GM12878 (cell line): ENCODE measurements around the gene ACAT2. TPM values are rescaled to one million over a fixed set of nuclear protein-coding genes. Genes with fewer than 3 reads are reported as not detected.

Experiments
- ATAC-seq: fragments of 200-7000 bp; cut with Tn5 transposase; 3 replicates; pipeline ENCODE4 v1.9.1; 2020; ENCODE audit warnings: mild to moderate bottlenecking, moderate library complexity
- BruUV-seq: library from RNA; stranded (reverse); fragments of 400-500 nt; replicated peaks from 2 replicates; lab custom pipeline; 2021; lab: Mats Ljungman, UMichigan
- CTCF ChIA-PET: fragments of 300-600 bp; sonication (Branson Sonifier 250); formaldehyde crosslinking; extraction: SDS; loops from one replicate; lab custom pipeline; 2021; ENCODE audit warnings: inconsistent platforms; lab: Yijun Ruan, JAX
- POLR2A ChIA-PET: fragments of 350-600 bp; formaldehyde crosslinking; extraction: SDS; loops from one replicate; lab custom pipeline; 2021; ENCODE audit warnings: inconsistent platforms; lab: Charles Lee
- RAD21 ChIA-PET: fragments of 300-600 bp; sonication (Branson Sonifier 250); formaldehyde crosslinking; loops from one replicate; lab custom pipeline; 2023; ENCODE audit warnings: antibody characterized with exemption; ENCODE audit not compliant: unreplicated experiment; lab: Charles Lee
- SMC1A ChIA-PET: fragments of 300-600 bp; sonication (Branson Sonifier 250); formaldehyde crosslinking; loops from one replicate; lab custom pipeline; 2023; ENCODE audit not compliant: unreplicated experiment, uncharacterized antibody; lab: Charles Lee
- DNase-seq: peaks from one replicate; pipeline ENCODE4 v3.0.0-alpha.2; 2011; ENCODE audit warnings: low read depth, low spot score
- FAIRE-seq: peaks from 3 replicates; lab custom pipeline; 2011; peaks lifted over from hg19 to GRCh38; lab: Jason Lieb, UNC
- H2AFZ ChIP-seq: 2 replicates; pipeline ENCODE4 v1.6.0; 2011; ENCODE audit warnings: low read depth, low read length, control low read depth; ENCODE audit not compliant: control insufficient read depth
- H3K27ac ChIP-seq: 2 replicates; pipeline ENCODE4 v1.5.1; 2011; ENCODE audit warnings: control low read depth; ENCODE audit not compliant: control insufficient read depth, insufficient read depth
- H3K27me3 ChIP-seq, 2 experiments: replicated peaks in 1 of 2; 2 replicates each; pipeline versions ENCODE4 v1.6.0 to v1.6.1; 2011; ENCODE audit warnings: low read length in 1 of 2; ENCODE audit not compliant: control insufficient read depth in 2 of 2, insufficient read depth in 2 of 2
- H3K36me3 ChIP-seq, 2 experiments: 2 replicates each; pipeline ENCODE4 v1.5.1; 2011; ENCODE audit warnings: low read length in 1 of 2; ENCODE audit not compliant: control insufficient read depth in 2 of 2, insufficient read depth in 2 of 2
- H3K4me1 ChIP-seq: 2 replicates; pipeline ENCODE4 v1.6.1; 2011; ENCODE audit warnings: mild to moderate bottlenecking, low read length, moderate library complexity, mixed read lengths; ENCODE audit not compliant: control insufficient read depth, insufficient read depth
- H3K4me2 ChIP-seq: 2 replicates; pipeline ENCODE4 v1.6.0; 2011; ENCODE audit warnings: control low read depth; ENCODE audit not compliant: control insufficient read depth, insufficient read depth
- H3K4me3 ChIP-seq: fragments of 200-600 bp; sonication (generic); 2 replicates; pipeline ENCODE4 v1.5.1; 2016
- H3K79me2 ChIP-seq: 2 replicates; pipeline ENCODE4 v1.6.0; 2011; ENCODE audit warnings: low read length; ENCODE audit not compliant: control insufficient read depth, insufficient read depth
- H3K9ac ChIP-seq: 2 replicates; pipeline ENCODE4 v1.8.0; 2011; ENCODE audit warnings: low read length, control low read depth, mixed read lengths; ENCODE audit not compliant: control insufficient read depth, insufficient read depth
- H3K9me3 ChIP-seq: replicated peaks from 3 replicates; pipeline ENCODE4 v1.5.1; 2011; ENCODE audit warnings: mild to moderate bottlenecking, low read length; ENCODE audit not compliant: control insufficient read depth, insufficient read depth
- H4K20me1 ChIP-seq: 2 replicates; pipeline ENCODE4 v1.6.0; 2011; ENCODE audit not compliant: control insufficient read depth, insufficient read depth
- CHD1 ChIP-seq: IDR thresholded peaks from 2 replicates; pipeline ENCODE4 v1.6.1; 2012; ENCODE audit warnings: low read depth, low read length, improper control_type of control experiment
- CREB1 ChIP-seq: IDR thresholded peaks from 2 replicates; pipeline ENCODE4 v1.6.1; 2012; ENCODE audit warnings: low read depth, mild to moderate bottlenecking, inconsistent platforms
- FOXM1 ChIP-seq: IDR thresholded peaks from 2 replicates; pipeline ENCODE4 v1.6.1; 2012; ENCODE audit warnings: low read depth, mild to moderate bottlenecking, inconsistent platforms, low read length, moderate library complexity
- HDGF ChIP-seq: fragments of 450-650 bp; IDR thresholded peaks from 2 replicates; pipeline ENCODE4 v1.6.1; 2016; ENCODE audit warnings: antibody characterized with exemption
- IKZF1 ChIP-seq: fragments of 450-650 bp; conservative IDR thresholded peaks from 2 replicates; pipeline ENCODE4 v1.6.1; 2017; ENCODE audit warnings: antibody characterized with exemption, mild to moderate bottlenecking
- MTA2 ChIP-seq: fragments of 450-650 bp; IDR thresholded peaks from 2 replicates; pipeline ENCODE4 v1.6.1; 2016; ENCODE audit warnings: low read depth, mild to moderate bottlenecking, moderate library complexity
- POLR2A ChIP-seq: IDR thresholded peaks from 2 replicates; pipeline ENCODE4 v1.6.1; 2011; ENCODE audit warnings: low read depth, mild to moderate bottlenecking, low read length
- POLR2AphosphoS2 ChIP-seq: IDR thresholded peaks from 2 replicates; pipeline ENCODE4 v1.6.1; 2011; ENCODE audit warnings: low read depth, mild to moderate bottlenecking, low read length, improper control_type of control experiment, moderate library complexity
- POU2F2 ChIP-seq: IDR thresholded peaks from 3 replicates; pipeline ENCODE4 v1.6.1; 2011; ENCODE audit warnings: low read depth, mild to moderate bottlenecking, low read length, borderline replicate concordance
- RB1 ChIP-seq: fragments of 450-650 bp; formaldehyde crosslinking; IDR thresholded peaks from 2 replicates; pipeline ENCODE4 v1.6.1; 2017; ENCODE audit warnings: mild to moderate bottlenecking, borderline replicate concordance
- SMAD1 ChIP-seq: fragments of 450-650 bp; IDR thresholded peaks from 2 replicates; pipeline ENCODE4 v1.6.1; 2018; ENCODE audit warnings: mild to moderate bottlenecking, low read depth; ENCODE audit not compliant: partially characterized antibody
- SMAD5 ChIP-seq: IDR thresholded peaks from 2 replicates; pipeline ENCODE4 v1.6.1; 2016; ENCODE audit warnings: antibody characterized with exemption, low read depth
- SMC3 ChIP-seq: IDR thresholded peaks from 2 replicates; pipeline ENCODE4 v1.6.1; 2011; ENCODE audit warnings: low read length, improper control_type of control experiment, borderline replicate concordance
- SREBF1 ChIP-seq: IDR thresholded peaks from 2 replicates; pipeline ENCODE4 v1.6.1; 2012; ENCODE audit warnings: mild to moderate bottlenecking, low read length
- SRF ChIP-seq, 2 experiments: IDR thresholded peaks; 2 replicates each; pipeline ENCODE4 v1.6.1; 2011; ENCODE audit warnings: low read depth in 2 of 2, low read length in 2 of 2, mild to moderate bottlenecking in 1 of 2, moderate library complexity in 1 of 2
- WRNIP1 ChIP-seq: IDR thresholded peaks from 2 replicates; pipeline ENCODE4 v1.6.1; 2011; ENCODE audit warnings: low read depth, low read length, improper control_type of control experiment, borderline replicate concordance
- ZNF207 ChIP-seq: fragments of 450-650 bp; IDR thresholded peaks from 2 replicates; pipeline ENCODE4 v1.6.1; 2014; ENCODE audit warnings: antibody characterized with exemption, mild to moderate bottlenecking, borderline replicate concordance
- WGBS: methylation state at CpG from one replicate; pipeline ENCODE4 v1.1.6; 2016; ENCODE audit warnings: low lambda C conversion rate; ENCODE audit not compliant: insufficient replicate concordance, insufficient coverage; ENCODE audit errors: missing lambda C conversion rate; 5-methylcytosine and 5-hydroxymethylcytosine counted together
- in situ Hi-C: fragments of 300-500 bp; cut with MboI; formaldehyde crosslinking; loops from 9 replicates; pipeline ENCODE4 v1.14.3; 2018; ENCODE audit warnings: mixed read lengths
- intact Hi-C: fragments of 100-400 bp; cut with micrococcal nuclease; formaldehyde crosslinking; loops from one replicate; pipeline ENCODE4 v1.14.2; 2022; ENCODE audit not compliant: unreplicated experiment
- polyA plus RNA-seq, 11 experiments: library from polyadenylated mRNA; depleted of rRNA in 4 of 11; unstranded in 6 of 11; stranded (reverse) in 5 of 11; fragments of >200 nt; fragmentation: Nextera tagmentation in 4 of 11; fragmentation: Illumina TruSeq in 1 of 11; extraction: Ambion mirVana in 4 of 11; extraction: Trizol in 1 of 11; gene quantifications; 1 replicate in 1 of 11; 2 replicates in 10 of 11; pipeline versions ENCODE4 v1.2.1 to v1.2.3, GENCODE V29; 2011 to 2016; ENCODE audit warnings: inconsistent platforms in 2 of 11, missing spikeins in 2 of 11, low read depth in 1 of 11
- total RNA-seq, 4 experiments: library from RNA; depleted of rRNA in 3 of 4; stranded (reverse); fragments of >200 nt in 3 of 4; fragmentation: Illumina TruSeq in 1 of 4; extraction: Trizol in 1 of 4; gene quantifications; 2 replicates each; pipeline versions ENCODE4 v1.2.1 to v1.2.3, GENCODE V29; 2013 to 2021
- TF ChIP-seq, protein P1 (sequence below): IDR thresholded peaks from 2 replicates; pipeline ENCODE4 v1.6.1; 2012; ENCODE audit warnings: low read depth, low read length, improper control_type of control experiment
- TF ChIP-seq, protein P2 (sequence below): fragments of 450-650 bp; IDR thresholded peaks from 2 replicates; pipeline ENCODE4 v1.6.1; 2016; ENCODE audit warnings: mild to moderate bottlenecking, moderate library complexity, borderline replicate concordance

ACAT2 gene
- total and polyA plus RNA-seq, 10 of the 15 experiments (the other 5 are each of a cell fraction or from before 2014, with no cell fraction given) = 87.9 to 257 (median 132) TPM

DNA sequence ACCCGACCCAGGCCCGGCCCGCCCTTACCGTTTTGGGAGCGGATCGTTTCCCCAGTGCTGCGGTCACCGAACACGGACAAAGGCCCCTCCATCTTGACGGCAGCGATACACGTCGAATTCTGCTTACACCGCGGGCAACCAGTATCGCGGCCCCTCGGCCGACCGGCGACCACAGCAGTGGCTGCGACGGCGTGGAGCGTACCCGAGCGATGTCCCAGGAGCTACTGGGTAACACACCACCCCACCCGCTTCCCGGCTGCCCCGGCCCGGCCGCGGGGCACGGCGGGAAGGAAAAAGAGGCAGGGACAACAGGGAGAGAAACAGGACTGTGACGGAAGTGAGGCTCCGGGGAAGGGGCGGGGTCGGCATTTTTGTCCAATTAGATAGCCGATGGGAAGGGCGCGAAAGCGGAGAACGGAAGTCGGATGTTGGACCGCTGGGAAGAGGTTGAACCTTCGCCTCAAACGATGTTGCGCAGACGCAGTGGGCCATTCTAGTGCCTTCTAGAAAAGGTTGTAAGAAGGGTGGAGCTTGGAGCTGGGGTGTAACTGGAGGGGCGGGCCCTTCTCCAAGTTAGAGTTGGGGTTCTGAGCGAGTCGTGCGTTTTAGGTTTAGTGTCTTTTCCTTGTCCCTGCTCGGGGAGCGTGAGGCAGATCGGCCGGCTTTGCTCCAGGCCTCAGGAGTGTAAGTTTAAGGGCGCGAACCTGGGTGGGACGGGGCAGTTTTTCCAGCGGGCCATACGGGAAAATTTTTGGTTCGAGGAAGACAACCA, 27.7 kb downstream of the ACAT2 start, which contains the start of gene TCP1:
TSS of gene TCP1 (minus strand) at position 226 of the 772 bp plus-strand sequence. CDS start at position 92, 134 bp downstream.
- in situ Hi-C loops (no loop called here), intact Hi-C loops (loop anchor here (1.0 to 5.0 kb wide), 5 partner anchors 27 to 183 kb away; partner anchors contain the start of genes ACAT2, SOD2 and WTAP)
- Histone ChIP-seq H3K9me3 (no peaks in the 10 kb centered on the region), H3K4me3 (peak within 1 kb of the TSS; percentile 90), H3K36me3 (peaks cover 0 to 9% of the 10 kb centered on the region in 2 experiments; a peak in 2 of 4 replicates), H2AFZ (peak within 1 kb of the TSS; percentile 89), H4K20me1 (no peaks in the 10 kb centered on the region), H3K27ac (peak within 1 kb of the TSS; percentile 87), H3K4me2 (peak within 1 kb of the TSS; percentile 67), H3K27me3 (no peaks in the 10 kb centered on the region), H3K4me1 (no peaks in the 10 kb centered on the region; the same call in 1 of the 2 replicates), H3K9ac (peak within 1 kb of the TSS; percentile 92), H3K79me2 (peaks cover 87% of the 10 kb centered on the region)
- WGBS = under 1% methylated on average over 60 of the region's 64 CpGs
- CTCF ChIA-PET = interaction anchor here (0.8 to 4.7 kb wide), 9 partner anchors 17 to 193 kb away, joined by 3 to 46 read pairs (median 5); partner anchors contain the start of genes SOD2 and WTAP
- DNase-seq (peak; percentile 99), FAIRE-seq (peak; percentile 90), ATAC-seq (peak; percentile 86)
- SMC1A ChIA-PET = interaction anchor here (0.9 to 8.4 kb wide), 13 partner anchors 9 to 189 kb away, joined by 3 to 108 read pairs (median 9); partner anchors contain the start of genes ACAT2 and WTAP
- BruUV-seq = no TSS peak
- POLR2A ChIA-PET = interaction anchor here (0.6 to 5.3 kb wide), 19 partner anchors 12 to 194 kb away, joined by 3 to 85 read pairs (median 4); partner anchors contain the start of genes ACAT2 and WTAP
- RAD21 ChIA-PET = interaction anchor here (0.7 to 5.5 kb wide), 14 partner anchors 12 to 193 kb away, joined by 3 to 52 read pairs (median 4); partner anchors contain the start of genes ACAT2 and WTAP
- TF ChIP-seq POU2F2 = peak; percentile 75; the same call in 2 of the 3 replicates
- TF ChIP-seq HDGF = peak; percentile 90
- no peak for TF ChIP-seq WRNIP1
- peak; percentile 83; the same call in 1 of the 2 replicates for TF ChIP-seq POLR2AphosphoS2
- TF ChIP-seq CHD1 = peak; percentile 88; the same call in 1 of the 2 replicates
- TF ChIP-seq RB1 = peak; percentile 66; the same call in 1 of the 2 replicates
- peak; percentile 79; the same call in 1 of the 2 replicates for TF ChIP-seq IKZF1
- peak; percentile 99 for TF ChIP-seq POLR2A
- peak; percentile 66 for TF ChIP-seq SMAD1
- TF ChIP-seq FOXM1 = 0 out of 2 replicates have a peak, but pooled peaks have one; percentile 7
- TF ChIP-seq, protein P1, sequence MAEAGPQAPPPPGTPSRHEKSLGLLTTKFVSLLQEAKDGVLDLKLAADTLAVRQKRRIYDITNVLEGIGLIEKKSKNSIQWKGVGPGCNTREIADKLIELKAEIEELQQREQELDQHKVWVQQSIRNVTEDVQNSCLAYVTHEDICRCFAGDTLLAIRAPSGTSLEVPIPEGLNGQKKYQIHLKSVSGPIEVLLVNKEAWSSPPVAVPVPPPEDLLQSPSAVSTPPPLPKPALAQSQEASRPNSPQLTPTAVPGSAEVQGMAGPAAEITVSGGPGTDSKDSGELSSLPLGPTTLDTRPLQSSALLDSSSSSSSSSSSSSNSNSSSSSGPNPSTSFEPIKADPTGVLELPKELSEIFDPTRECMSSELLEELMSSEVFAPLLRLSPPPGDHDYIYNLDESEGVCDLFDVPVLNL = peak; percentile 86
- TF ChIP-seq CREB1 = peak; percentile 74
- peak; percentile 77; the same call in 1 of the 2 replicates for TF ChIP-seq SMAD5
- no peak for TF ChIP-seq SREBF1
- peak; percentile 49 for TF ChIP-seq ZNF207
- no peak for TF ChIP-seq MTA2
- peak in 1 of 2 experiments; percentile 35; a peak in 1 of 4 replicates for TF ChIP-seq SRF (IDR thresholded peaks at IDR 0.05; ENCODE audit: low read depth in 2 of 2, low read length in 2 of 2)
- TF ChIP-seq, protein P2, sequence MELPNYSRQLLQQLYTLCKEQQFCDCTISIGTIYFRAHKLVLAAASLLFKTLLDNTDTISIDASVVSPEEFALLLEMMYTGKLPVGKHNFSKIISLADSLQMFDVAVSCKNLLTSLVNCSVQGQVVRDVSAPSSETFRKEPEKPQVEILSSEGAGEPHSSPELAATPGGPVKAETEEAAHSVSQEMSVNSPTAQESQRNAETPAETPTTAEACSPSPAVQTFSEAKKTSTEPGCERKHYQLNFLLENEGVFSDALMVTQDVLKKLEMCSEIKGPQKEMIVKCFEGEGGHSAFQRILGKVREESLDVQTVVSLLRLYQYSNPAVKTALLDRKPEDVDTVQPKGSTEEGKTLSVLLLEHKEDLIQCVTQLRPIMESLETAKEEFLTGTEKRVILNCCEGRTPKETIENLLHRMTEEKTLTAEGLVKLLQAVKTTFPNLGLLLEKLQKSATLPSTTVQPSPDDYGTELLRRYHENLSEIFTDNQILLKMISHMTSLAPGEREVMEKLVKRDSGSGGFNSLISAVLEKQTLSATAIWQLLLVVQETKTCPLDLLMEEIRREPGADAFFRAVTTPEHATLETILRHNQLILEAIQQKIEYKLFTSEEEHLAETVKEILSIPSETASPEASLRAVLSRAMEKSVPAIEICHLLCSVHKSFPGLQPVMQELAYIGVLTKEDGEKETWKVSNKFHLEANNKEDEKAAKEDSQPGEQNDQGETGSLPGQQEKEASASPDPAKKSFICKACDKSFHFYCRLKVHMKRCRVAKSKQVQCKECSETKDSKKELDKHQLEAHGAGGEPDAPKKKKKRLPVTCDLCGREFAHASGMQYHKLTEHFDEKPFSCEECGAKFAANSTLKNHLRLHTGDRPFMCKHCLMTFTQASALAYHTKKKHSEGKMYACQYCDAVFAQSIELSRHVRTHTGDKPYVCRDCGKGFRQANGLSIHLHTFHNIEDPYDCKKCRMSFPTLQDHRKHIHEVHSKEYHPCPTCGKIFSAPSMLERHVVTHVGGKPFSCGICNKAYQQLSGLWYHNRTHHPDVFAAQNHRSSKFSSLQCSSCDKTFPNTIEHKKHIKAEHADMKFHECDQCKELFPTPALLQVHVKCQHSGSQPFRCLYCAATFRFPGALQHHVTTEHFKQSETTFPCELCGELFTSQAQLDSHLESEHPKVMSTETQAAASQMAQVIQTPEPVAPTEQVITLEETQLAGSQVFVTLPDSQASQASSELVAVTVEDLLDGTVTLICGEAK = peak; percentile 94
- peak; percentile 5; the same call in 1 of the 2 replicates for TF ChIP-seq SMC3
